NB4 (cell line): ENCODE measurements around the gene PLEKHF1.
A peak's percentile ranks its signal among the peaks of the same experiment; 100 is the strongest.

ENCODE experiments used
- CTCF ChIP-seq: IDR thresholded peaks from one replicate; pipeline ENCODE4 v1.5.1; 2012; ENCODE audit warnings: low read depth, low read length
- POLR2A ChIP-seq: IDR thresholded peaks from 2 replicates; pipeline ENCODE4 v1.6.1; 2011; ENCODE audit warnings: mild to moderate bottlenecking; ENCODE audit not compliant: insufficient read length; ENCODE audit errors: extremely low read depth

GRCh38 chr19:29724102-29724641 lies 58.9 kb downstream of the PLEKHF1 start:
- TF ChIP-seq CTCF (peak; percentile 3), POLR2A (no peak)
